BJ (cell line): ENCODE results near the gene TMC3. TPM values are rescaled to one million over a fixed set of nuclear protein-coding genes. Genes with fewer than 3 reads are reported as not detected.

ENCODE experiments used
- CTCF ChIA-PET: fragments of 350-600 bp; formaldehyde crosslinking; extraction: SDS; loops from one replicate; lab custom pipeline; 2021; ENCODE audit warnings: antibody characterized with exemption, inconsistent platforms; lab: Yijun Ruan, JAX
- POLR2A ChIA-PET: fragments of 300-600 bp; sonication (Branson Sonifier 250); formaldehyde crosslinking; extraction: SDS; loops from one replicate; lab custom pipeline; 2021; ENCODE audit warnings: antibody characterized with exemption; lab: Charles Lee
- DNase-seq: peaks from one replicate; pipeline ENCODE4 v3.0.0-alpha.2; 2011; ENCODE audit warnings: low read depth
- H3K27me3 ChIP-seq: 2 replicates; pipeline ENCODE4 v1.6.0; 2011; ENCODE audit warnings: low read length; ENCODE audit not compliant: control insufficient read depth, insufficient read depth
- H3K36me3 ChIP-seq: 2 replicates; pipeline ENCODE4 v1.5.1; 2011; ENCODE audit warnings: low read length; ENCODE audit not compliant: control insufficient read depth, insufficient read depth
- H3K4me3 ChIP-seq: 2 replicates; pipeline ENCODE4 v1.5.1; 2011; ENCODE audit warnings: low read depth, mild to moderate bottlenecking, control low read depth, low read length
- CTCF ChIP-seq: IDR thresholded peaks from 2 replicates; pipeline ENCODE4 v1.5.1; 2011; ENCODE audit warnings: low read depth, mild to moderate bottlenecking, control low read depth, inconsistent platforms, low read length, moderate library complexity; ENCODE audit not compliant: insufficient read depth
- polyA plus RNA-seq: library from polyadenylated mRNA; depleted of rRNA; stranded (reverse); fragments of >200 nt; gene quantifications from 2 replicates; pipeline ENCODE4 v1.2.3, GENCODE V29; 2011

TMC3 gene
- polyA plus RNA-seq, 1 experiment, result not detected

GRCh38 chr15:81286621-81287121, 87.3 kb downstream of the TMC3 start:
- no peak for DNase-seq
- no peak for TF ChIP-seq CTCF
- Histone ChIP-seq H3K27me3 (no peaks in the 10 kb centered on the region; the same call in 1 of the 2 replicates), H3K36me3 (no peaks in the 10 kb centered on the region), H3K4me3 (no peak overlapping the region)
- ChIA-PET POLR2A (no interaction called here), CTCF (interaction anchor here (1.1 to 3.0 kb wide), 3 partner anchors 12 to 124 kb away, joined by 3 to 16 read pairs (median 9); no protein-coding TSS in a partner anchor)

DNA sequence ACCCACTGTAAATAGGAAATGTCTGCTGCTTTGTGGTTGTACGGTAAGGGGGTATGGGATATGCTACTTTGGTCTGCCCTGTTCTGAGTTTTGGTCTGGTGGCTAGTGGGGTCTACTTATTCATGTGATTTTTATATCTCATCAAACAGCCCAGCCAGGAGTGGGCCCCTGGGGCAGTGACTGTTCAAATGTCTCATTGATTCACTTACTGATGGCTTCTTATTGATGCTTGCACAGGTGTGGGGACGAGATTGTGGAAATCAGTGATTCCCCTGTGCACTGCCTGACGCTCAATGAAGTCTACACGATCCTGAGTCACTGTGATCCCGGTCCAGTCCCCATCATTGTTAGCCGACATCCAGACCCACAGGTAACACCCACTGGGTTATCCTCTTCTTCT, 88.6 kb downstream of the TMC3 start:
- POLR2A ChIA-PET, result no interaction called here
- Histone ChIP-seq H3K36me3 (no peaks in the 10 kb centered on the region), H3K27me3 (peaks cover 3% of the 10 kb centered on the region; the same call in 1 of the 2 replicates), H3K4me3 (no peak overlapping the region)
- DNase-seq, result no peak
- no peak for TF ChIP-seq CTCF
- CTCF ChIA-PET, result interaction anchor here (1.1 to 3.0 kb wide), 2 partner anchors 10 to 125 kb away, joined by 3 to 16 read pairs; no protein-coding TSS in a partner anchor

DNA sequence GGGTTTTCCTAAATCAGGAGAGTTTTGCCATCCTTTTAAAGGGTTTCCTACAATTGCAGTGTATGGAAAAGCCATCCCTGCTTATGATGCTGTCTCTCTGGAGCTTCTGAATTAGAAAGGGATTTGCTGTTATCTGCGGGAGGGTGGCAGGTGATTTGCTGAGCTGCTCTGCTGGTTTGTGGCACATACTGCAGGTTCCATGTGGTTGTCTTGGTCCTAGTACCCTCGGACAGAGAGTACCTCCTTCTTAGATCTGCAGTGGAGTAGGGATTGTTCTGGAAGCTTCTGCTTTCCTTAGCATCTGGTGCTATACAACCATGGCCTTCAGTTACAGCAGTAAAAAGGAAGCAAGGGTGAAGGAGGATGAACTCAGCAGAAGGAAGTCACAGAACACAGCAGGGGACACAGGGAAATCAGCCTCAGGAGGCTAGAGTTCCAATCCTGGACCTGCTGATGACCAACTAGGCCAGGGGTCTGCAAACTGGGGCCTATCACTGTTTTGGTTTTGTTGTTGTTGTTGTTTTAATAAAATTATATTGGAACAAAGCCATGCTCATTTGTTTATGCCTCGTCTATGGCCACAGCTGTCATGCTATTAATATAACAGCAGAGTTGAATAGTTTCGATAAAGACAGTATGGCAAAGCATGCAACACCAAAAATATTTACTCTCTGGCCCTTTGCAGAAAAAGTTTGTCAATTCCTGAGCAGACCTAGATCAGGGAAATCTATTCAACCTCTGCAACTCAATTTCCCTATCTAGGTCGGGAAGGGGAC, 89.6 kb downstream of the TMC3 start:
- no peak for TF ChIP-seq CTCF
- H3K27me3 ChIP-seq, result peaks cover 3% of the 10 kb centered on the region; the same call in 1 of the 2 replicates
- ChIA-PET CTCF (interaction anchor here (1.1 to 2.0 kb wide), 4 partner anchors 9 to 115 kb away, joined by 3 to 10 read pairs (median 6); no protein-coding TSS in a partner anchor), POLR2A (no interaction called here)
- DNase-seq, result no peak
- no peak overlapping the region for H3K4me3 ChIP-seq
- H3K36me3 ChIP-seq, result no peaks in the 10 kb centered on the region

GRCh38 chr15:81282911-81283310, 91.1 kb downstream of the TMC3 start:
- ChIA-PET POLR2A (interaction anchor here (0.6 kb wide), 1 partner anchor 11 kb away, joined by 3 read pairs; no protein-coding TSS in a partner anchor), CTCF (interaction anchor here (1.1 to 2.0 kb wide), 6 partner anchors 8 to 117 kb away, joined by 3 to 10 read pairs (median 4); no protein-coding TSS in a partner anchor)
- peaks cover 3% of the 10 kb centered on the region for H3K27me3 ChIP-seq
- H3K36me3 ChIP-seq, result no peaks in the 10 kb centered on the region
- no peak for DNase-seq
- H3K4me3 ChIP-seq, result no peak overlapping the region
- TF ChIP-seq CTCF, result no peak

DNA sequence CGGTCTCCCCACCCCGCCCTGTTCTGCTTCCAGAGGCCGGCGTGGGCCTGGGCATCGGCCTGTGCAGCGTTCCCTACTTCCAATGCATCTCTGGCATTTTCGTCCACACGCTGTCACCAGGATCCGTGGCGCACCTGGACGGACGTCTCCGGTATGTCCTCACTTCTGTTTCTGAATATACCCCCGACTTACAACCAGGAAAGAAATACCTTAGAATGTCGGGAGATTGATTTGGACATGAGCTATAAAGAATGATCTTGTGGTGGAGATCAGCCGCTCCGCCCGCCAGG, 91.5 kb downstream of the TMC3 start:
- CTCF ChIA-PET, result interaction anchor here (0.7 to 1.9 kb wide), 4 partner anchors 13 to 60 kb away, joined by 3 to 4 read pairs (median 4); no protein-coding TSS in a partner anchor
- TF ChIP-seq CTCF, result no peak
- Histone ChIP-seq H3K27me3 (peaks cover 3% of the 10 kb centered on the region), H3K4me3 (no peak overlapping the region), H3K36me3 (no peaks in the 10 kb centered on the region)
- POLR2A ChIA-PET, result no interaction called here
- no peak for DNase-seq
